Common myeloid progenitor, CD34-positive (primary cell): ENCODE data around the gene DMAP1.

ENCODE experiments used
- CTCF ChIA-PET: fragments of 350-600 bp; sonication (Branson Sonifier 250); formaldehyde crosslinking; loops from one replicate; lab custom pipeline; 2021; ENCODE audit warnings: antibody characterized with exemption; lab: Charles Lee
- POLR2A ChIA-PET: fragments of 350-600 bp; sonication (Branson Sonifier 250); formaldehyde crosslinking; loops from one replicate; lab custom pipeline; 2021; ENCODE audit warnings: antibody characterized with exemption; lab: Charles Lee
- DNase-seq, 3 donors: peaks; one replicate each; pipeline versions ENCODE4 v3.0.0 to v3.0.0-alpha.2; 2013
- H3K27ac ChIP-seq, 2 experiments: 1 replicate in 1 of 2; 2 replicates in 1 of 2; pipeline ENCODE4 v1.7.0; 2013; ENCODE audit warnings: inconsistent platforms in 2 of 2, low read length in 2 of 2, mild to moderate bottlenecking in 2 of 2, low read depth in 1 of 2, moderate library complexity in 1 of 2; ENCODE audit not compliant: severe bottlenecking in 2 of 2, insufficient read depth in 1 of 2, poor library complexity in 1 of 2
- H3K27me3 ChIP-seq, 5 experiments: replicated peaks in 2 of 5; 1 replicate in 3 of 5; 2 replicates in 2 of 5; pipeline versions ENCODE4 v1.6.1 to v1.7.0; 2013; ENCODE audit warnings: low read length in 4 of 5, mild to moderate bottlenecking in 2 of 5, moderate library complexity in 2 of 5, inconsistent platforms in 1 of 5; ENCODE audit not compliant: insufficient read depth in 5 of 5, control insufficient read depth in 4 of 5
- H3K36me3 ChIP-seq, 4 experiments: 1 replicate in 2 of 4; 2 replicates in 2 of 4; pipeline versions ENCODE4 v1.6.1 to v1.7.0; 2013; ENCODE audit warnings: low read length in 3 of 4, control low read depth in 1 of 4, mild to moderate bottlenecking in 1 of 4; ENCODE audit not compliant: control insufficient read depth in 4 of 4, insufficient read depth in 4 of 4
- H3K4me1 ChIP-seq, 4 experiments: 1 replicate in 3 of 4; 2 replicates in 1 of 4; pipeline versions ENCODE4 v1.6.1 to v1.7.1; 2013; ENCODE audit warnings: low read length in 3 of 4, mild to moderate bottlenecking in 3 of 4, control low read depth in 1 of 4, inconsistent platforms in 1 of 4, moderate library complexity in 1 of 4; ENCODE audit not compliant: control insufficient read depth in 4 of 4, insufficient read depth in 4 of 4; ENCODE audit errors: control extremely low read depth in 1 of 4
- H3K4me3 ChIP-seq, 7 experiments: 1 replicate in 4 of 7; 2 replicates in 3 of 7; pipeline versions ENCODE4 v1.5.1 to v1.7.0; 2013; ENCODE audit warnings: mild to moderate bottlenecking in 7 of 7, low read length in 6 of 7, moderate library complexity in 6 of 7, inconsistent platforms in 2 of 7, low read depth in 2 of 7, control low read depth in 1 of 7; ENCODE audit not compliant: insufficient read depth in 4 of 7, control insufficient read depth in 1 of 7; ENCODE audit errors: extremely low read depth in 1 of 7
- H3K9me3 ChIP-seq, 5 experiments: 1 replicate in 4 of 5; 2 replicates in 1 of 5; pipeline versions ENCODE4 v1.6.1 to v1.7.1; 2013; ENCODE audit warnings: low read length in 4 of 5, mild to moderate bottlenecking in 2 of 5, inconsistent platforms in 1 of 5, low read depth in 1 of 5, moderate library complexity in 1 of 5; ENCODE audit not compliant: control insufficient read depth in 4 of 5, insufficient read depth in 2 of 5; ENCODE audit errors: control extremely low read depth in 1 of 5
- WGBS: methylation state at CpG from one replicate; pipeline ENCODE4 v1.1.5; 2013; ENCODE audit not compliant: insufficient coverage; 5-methylcytosine and 5-hydroxymethylcytosine counted together

Gene DMAP1

GRCh38 chr1:44220001-44220751, 6.9 kb downstream of the DMAP1 start:
- POLR2A ChIA-PET = interaction anchor here (1.2 kb wide), 1 partner anchor 43 kb away, joined by 4 read pairs; no protein-coding TSS in a partner anchor
- H3K36me3 ChIP-seq = peaks cover 8 to 72% (median 46%) of the 10 kb centered on the region in 4 experiments
- CTCF ChIA-PET = interaction anchor here (0.7 to 10.4 kb wide), 9 partner anchors 16 to 432 kb away, joined by 3 to 140 read pairs (median 8); no protein-coding TSS in a partner anchor

DNA sequence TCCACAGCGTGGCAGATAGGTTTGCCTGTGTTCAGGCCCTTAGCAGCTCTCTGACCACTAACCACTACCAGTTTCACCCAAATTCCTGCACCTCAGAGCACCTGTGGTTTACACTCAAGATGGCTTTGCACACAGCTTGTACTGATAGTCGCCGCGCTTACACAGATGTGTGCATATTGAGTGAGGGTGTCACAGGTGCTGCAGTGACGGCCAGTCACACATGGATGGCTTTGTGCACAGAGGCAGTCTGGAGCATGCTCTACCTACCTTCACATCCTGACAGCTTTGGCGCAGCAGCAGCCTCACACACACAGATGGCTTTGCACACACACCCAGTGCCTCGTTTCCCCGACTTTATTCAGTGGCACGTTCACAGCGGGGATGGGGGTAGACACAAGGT, 7.5 kb downstream of the DMAP1 start:
- Histone ChIP-seq H3K36me3 (peaks cover 8 to 66% (median 41%) of the 10 kb centered on the region in 4 experiments), H3K9me3 (no peaks in the 10 kb centered on the region), H3K4me3 (no peak overlapping the region), H3K27me3 (no peaks in the 10 kb centered on the region), H3K27ac (no peak overlapping the region), H3K4me1 (peaks cover 2 to 37% (median 22%) of the 10 kb centered on the region in 4 experiments)
- DNase-seq = no peak
- 83% methylated on average over 10 of the region's 10 CpGs for WGBS
- CTCF ChIA-PET = interaction anchor here (0.7 to 10.4 kb wide), 6 partner anchors 15 to 376 kb away, joined by 3 to 140 read pairs (median 16); no protein-coding TSS in a partner anchor
- POLR2A ChIA-PET = interaction anchor here (1.2 kb wide), 1 partner anchor 43 kb away, joined by 4 read pairs; no protein-coding TSS in a partner anchor

More at GRCh38 chr1:44220001-44220751, 6.9 kb downstream of the DMAP1 start:
- H3K27me3 ChIP-seq = no peaks in the 10 kb centered on the region
- 67% methylated on average over 30 of the region's 31 CpGs for WGBS
- DNase-seq = peak in 2 of 3 donors; percentile 37 to 43
- H3K4me3 ChIP-seq = no peak overlapping the region
- H3K9me3 ChIP-seq = no peaks in the 10 kb centered on the region
- H3K27ac ChIP-seq = peak overlapping the region in 1 of 2 experiments; percentile 6
- H3K4me1 ChIP-seq = peaks cover 2 to 37% (median 22%) of the 10 kb centered on the region in 4 experiments

DNA sequence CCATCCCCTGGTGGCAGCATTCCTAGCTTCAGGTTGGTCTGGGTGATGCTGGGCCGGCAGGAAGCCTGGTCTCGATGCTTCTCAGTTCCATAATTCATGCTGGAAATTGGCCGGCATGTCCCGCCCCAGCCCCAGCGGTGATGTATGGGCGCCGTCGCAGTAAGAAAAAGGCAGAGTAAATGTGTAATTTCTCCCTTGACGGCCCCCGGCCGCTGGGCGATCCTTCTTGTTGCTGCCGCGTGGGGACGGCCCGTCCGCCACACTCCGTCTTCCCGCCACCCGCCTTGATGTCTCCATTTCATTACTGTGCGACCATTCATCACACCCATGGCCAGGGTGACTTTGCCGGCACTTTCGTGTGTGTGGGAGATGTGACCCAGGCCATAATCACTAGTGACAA, 8.5 kb downstream of the DMAP1 start:
- WGBS = 96% methylated on average over 23 of the region's 23 CpGs
- Histone ChIP-seq H3K27ac (no peak overlapping the region), H3K4me1 (peaks cover 2 to 37% (median 22%) of the 10 kb centered on the region in 4 experiments), H3K4me3 (no peak overlapping the region), H3K27me3 (no peaks in the 10 kb centered on the region), H3K9me3 (no peaks in the 10 kb centered on the region), H3K36me3 (peaks cover 8 to 59% (median 36%) of the 10 kb centered on the region in 4 experiments)
- ChIA-PET POLR2A (interaction anchor here (1.2 kb wide), 1 partner anchor 42 kb away, joined by 4 read pairs; no protein-coding TSS in a partner anchor), CTCF (interaction anchor here (0.5 to 10.4 kb wide), 5 partner anchors 9 to 375 kb away, joined by 3 to 140 read pairs (median 5); partner anchors contain the start of gene DMAP1)
- no peak for DNase-seq

GRCh38 chr1:44222397-44223186, 9.3 kb downstream of the DMAP1 start:
- H3K4me1 ChIP-seq = peaks cover 2 to 37% (median 24%) of the 10 kb centered on the region in 4 experiments
- DNase-seq = peak in 2 of 3 donors; percentile 35 to 47
- peak overlapping the region in 1 of 2 experiments; percentile 46 for H3K27ac ChIP-seq
- 43% methylated on average over 4 of the region's 5 CpGs for WGBS
- CTCF ChIA-PET = interaction anchor here (0.8 to 10.4 kb wide), 3 partner anchors 14 to 372 kb away, joined by 3 to 140 read pairs (median 4); no protein-coding TSS in a partner anchor
- H3K27me3 ChIP-seq = no peaks in the 10 kb centered on the region
- peak overlapping the region in 1 of 7 experiments; percentile 34 for H3K4me3 ChIP-seq
- H3K36me3 ChIP-seq = peaks cover 8 to 56% (median 31%) of the 10 kb centered on the region in 4 experiments
- no peaks in the 10 kb centered on the region for H3K9me3 ChIP-seq
- POLR2A ChIA-PET = no interaction called here

- ChIA-PET CTCF (interaction anchor here (0.8 to 10.4 kb wide), 3 partner anchors 13 to 371 kb away, joined by 3 to 140 read pairs (median 4); no protein-coding TSS in a partner anchor), POLR2A (no interaction called here)
- peak overlapping the region in 1 of 2 experiments; percentile 46 for H3K27ac ChIP-seq
- H3K9me3 ChIP-seq = no peaks in the 10 kb centered on the region
- H3K4me3 ChIP-seq = peak overlapping the region in 2 of 7 experiments; percentile 15 to 34
- peaks cover 8 to 50% (median 27%) of the 10 kb centered on the region in 4 experiments for H3K36me3 ChIP-seq
- 10% methylated on average over 4 of the region's 11 CpGs for WGBS
- peak in 2 of 3 donors; percentile 48 to 51 for DNase-seq
- no peaks in the 10 kb centered on the region for H3K27me3 ChIP-seq
- peaks cover 2 to 37% (median 24%) of the 10 kb centered on the region in 4 experiments for H3K4me1 ChIP-seq
These were observed 9.9 kb downstream of the DMAP1 start for GRCh38 chr1:44223187-44223610.

GRCh38 chr1:44225761-44226160, 12.5 kb downstream of the DMAP1 start:
- Histone ChIP-seq H3K4me1 (peaks cover 2 to 26% (median 19%) of the 10 kb centered on the region in 4 experiments), H3K4me3 (no peak overlapping the region), H3K27ac (no peak overlapping the region), H3K36me3 (peaks cover 5 to 37% (median 9%) of the 10 kb centered on the region in 4 experiments), H3K27me3 (no peaks in the 10 kb centered on the region), H3K9me3 (no peaks in the 10 kb centered on the region)
- WGBS = 100% methylated on average over 2 of the region's 2 CpGs
- no peak for DNase-seq
- CTCF ChIA-PET = interaction anchor here (0.7 to 3.2 kb wide), 6 partner anchors 8 to 21 kb away, joined by 3 to 13 read pairs (median 5); partner anchors contain the start of gene DMAP1
- POLR2A ChIA-PET = no interaction called here
